ENCODE results near the gene CCDC92B.

GRCh38 chr17:2710071-2710802 is 39.2 kb downstream of the CCDC92B start:
- TF ChIP-seq POLR2A (IDR thresholded peaks at IDR 0.05) (no peak), CTCF (IDR thresholded peaks at IDR 0.05) (no peak)

All from esophagus squamous epithelium (tissue), 4 donors.